HepG2 (cell line): ENCODE results near the gene ZBTB14.

Experiments used
- BHLHE40 ChIP-seq: IDR thresholded peaks from 2 replicates; pipeline ENCODE4 v1.6.1; 2011; ENCODE audit warnings: low read length, improper control_type of control experiment
- EP300 ChIP-seq, 3 experiments: sonication (generic) in 1 of 3; formaldehyde crosslinking in 1 of 3; IDR thresholded peaks; 2 replicates each; pipeline versions ENCODE4 v1.5.1 to v1.6.1; 2011 to 2020; ENCODE audit warnings: low read depth in 2 of 3, low read length in 2 of 3, borderline replicate concordance in 1 of 3, improper control_type of control experiment in 1 of 3, mild to moderate bottlenecking in 1 of 3, missing genetic modification reagents in 1 of 3, moderate library complexity in 1 of 3
- FOSL2 ChIP-seq: sonication (generic); formaldehyde crosslinking; IDR thresholded peaks from 2 replicates; pipeline ENCODE4 v1.4.0; 2020; ENCODE audit warnings: missing genetic modification reagents
- FOXJ3 ChIP-seq: sonication (generic); formaldehyde crosslinking; IDR thresholded peaks from 2 replicates; pipeline ENCODE4 v1.4.0; 2020; ENCODE audit warnings: missing genetic modification reagents, mild to moderate bottlenecking, borderline replicate concordance
- NR2C2 ChIP-seq: sonication (generic); formaldehyde crosslinking; IDR thresholded peaks from 2 replicates; pipeline ENCODE4 v1.4.0; 2020; ENCODE audit warnings: missing genetic modification reagents, mild to moderate bottlenecking, moderate library complexity, borderline replicate concordance
- POLR2AphosphoS2 ChIP-seq: IDR thresholded peaks from 2 replicates; pipeline ENCODE4 v1.6.1; 2011; ENCODE audit warnings: low read depth, low read length, improper control_type of control experiment
- PTBP1 ChIP-seq: fragments of 200-400 bp; formaldehyde crosslinking; IDR thresholded peaks from 2 replicates; pipeline ENCODE4 v1.6.1; 2018; ENCODE audit warnings: low read length, low read depth; ENCODE audit not compliant: poor library complexity, severe bottlenecking
- RERE ChIP-seq: IDR thresholded peaks from 2 replicates; pipeline ENCODE4 v1.6.1; 2016; ENCODE audit warnings: low read depth, missing genetic modification reagents, missing compliant biosample characterization
- SP1 ChIP-seq, 2 experiments: fragments of 450-650 bp in 1 of 2; sonication (generic) in 1 of 2; formaldehyde crosslinking in 1 of 2; IDR thresholded peaks; 2 replicates each; pipeline versions ENCODE4 v1.4.0 to v1.6.1; 2016 to 2020; ENCODE audit warnings: missing genetic modification reagents in 1 of 2
- TFDP2 ChIP-seq: sonication (generic); formaldehyde crosslinking; IDR thresholded peaks from 2 replicates; pipeline ENCODE4 v1.4.0; 2020; ENCODE audit warnings: missing genetic modification reagents
- ZFP1 ChIP-seq: IDR thresholded peaks from 2 replicates; pipeline ENCODE4 v1.6.1; 2016
- ZNF513 ChIP-seq: sonication (generic); formaldehyde crosslinking; conservative IDR thresholded peaks from 2 replicates; pipeline ENCODE4 v1.5.0; 2020; ENCODE audit warnings: missing genetic modification reagents
- ZNF710 ChIP-seq: sonication (generic); formaldehyde crosslinking; IDR thresholded peaks from 2 replicates; pipeline ENCODE4 v1.5.0; 2020; ENCODE audit warnings: mild to moderate bottlenecking, missing genetic modification reagents, borderline replicate concordance

- TF ChIP-seq RERE (CRISPR knock-in tag) (no peak), TFDP2 (CRISPR knock-in tag) (no peak), ZFP1 (CRISPR knock-in tag) (no peak), BHLHE40 (no peak), FOSL2 (CRISPR knock-in tag) (no peak), ZNF710 (no peak), EP300 (IDR thresholded peaks at IDR 0.05; ENCODE audit: low read depth in 2 of 2, low read length in 2 of 2) (no peak), EP300 (CRISPR knock-in tag; IDR thresholded peaks at IDR 0.05; ENCODE audit: borderline replicate concordance) (no peak), PTBP1 (no peak), SP1 (IDR thresholded peaks at IDR 0.05) (no peak), SP1 (CRISPR knock-in tag; IDR thresholded peaks at IDR 0.05) (no peak), NR2C2 (CRISPR knock-in tag) (no peak), POLR2AphosphoS2 (no peak), ZNF513 (CRISPR knock-in tag) (no peak), FOXJ3 (no peak)
These were observed 18.6 kb downstream of the ZBTB14 start for GRCh38 chr18:5276947-5277346.
